CD4-positive, alpha-beta T cell treated with Interleukin-12 subunit alpha and Interleukin-12 subunit beta, for 1 hour (primary cell): Measurements from ENCODE around the gene TMEM164.
A peak's percentile ranks its signal among the peaks of the same experiment; 100 is the strongest.
"Not testable (repeated sequence)": the region's sequence is repeated elsewhere in the genome, so short reads cannot be mapped to it uniquely, and the experiment has no call there.

ENCODE experiments used
- DNase-seq: peaks from one replicate; pipeline ENCODE4 v3.0.0-alpha.2; 2020

TMEM164 gene

DNA sequence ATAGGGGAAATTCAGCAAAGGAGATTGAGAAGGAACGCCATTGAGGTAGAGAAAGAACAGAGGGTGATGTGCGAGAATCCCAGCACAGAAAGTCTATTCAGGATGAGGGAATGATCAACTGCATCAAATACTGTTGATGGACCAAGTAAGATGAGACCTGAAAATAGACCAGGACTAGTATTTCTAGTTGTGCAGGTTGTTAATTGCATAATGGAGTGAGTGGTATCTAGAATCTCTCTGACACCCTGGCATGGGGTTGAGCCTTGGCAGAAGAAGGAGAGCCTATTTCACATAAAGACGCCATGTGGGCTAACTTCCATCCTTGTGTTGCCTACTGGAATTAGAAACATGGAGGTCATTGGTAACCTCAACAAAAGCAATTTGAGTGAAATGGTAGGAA is 135.6 kb downstream of the TMEM164 start:
- no peak for DNase-seq

DNA sequence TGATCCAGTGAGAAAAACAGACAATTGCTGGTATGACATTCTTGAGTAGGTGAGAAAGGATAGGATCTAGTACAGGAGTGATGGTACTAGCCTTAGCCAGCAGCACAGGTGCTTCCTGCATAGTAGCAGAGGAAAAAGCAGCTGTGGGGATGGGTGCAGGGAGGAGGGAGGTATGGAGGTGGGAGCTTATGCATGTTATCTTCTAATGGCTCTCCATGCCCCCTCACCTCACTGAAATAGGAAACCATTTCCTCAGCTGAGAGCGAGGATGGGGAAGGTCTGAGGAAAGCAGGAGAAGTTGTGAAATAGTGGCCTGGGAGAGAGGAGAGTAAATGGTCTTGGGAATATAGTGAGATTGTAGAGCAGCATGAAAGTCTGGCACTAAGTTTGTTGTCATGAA is 136.3 kb downstream of the TMEM164 start:
- no peak for DNase-seq

DNA sequence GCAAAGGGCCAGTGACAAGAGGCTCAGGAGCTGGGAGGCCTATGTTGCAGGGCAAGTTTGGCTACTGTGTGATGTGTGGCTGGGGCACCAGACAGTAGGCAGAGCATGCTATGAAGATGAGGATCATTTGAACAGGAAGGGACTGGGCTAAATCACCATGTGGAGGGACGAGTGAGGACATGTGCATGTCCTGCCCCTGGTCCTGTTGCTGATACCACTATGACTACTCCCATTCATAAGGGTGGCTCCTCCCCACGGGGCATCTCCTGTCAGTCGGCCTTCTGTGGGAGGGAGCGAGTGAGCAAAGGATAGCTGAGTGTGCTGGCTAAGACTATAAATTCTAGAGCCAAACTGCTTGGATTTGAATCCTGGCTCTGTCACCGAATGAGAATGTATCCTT is 139.2 kb downstream of the TMEM164 start:
- DNase-seq: no peak

DNA sequence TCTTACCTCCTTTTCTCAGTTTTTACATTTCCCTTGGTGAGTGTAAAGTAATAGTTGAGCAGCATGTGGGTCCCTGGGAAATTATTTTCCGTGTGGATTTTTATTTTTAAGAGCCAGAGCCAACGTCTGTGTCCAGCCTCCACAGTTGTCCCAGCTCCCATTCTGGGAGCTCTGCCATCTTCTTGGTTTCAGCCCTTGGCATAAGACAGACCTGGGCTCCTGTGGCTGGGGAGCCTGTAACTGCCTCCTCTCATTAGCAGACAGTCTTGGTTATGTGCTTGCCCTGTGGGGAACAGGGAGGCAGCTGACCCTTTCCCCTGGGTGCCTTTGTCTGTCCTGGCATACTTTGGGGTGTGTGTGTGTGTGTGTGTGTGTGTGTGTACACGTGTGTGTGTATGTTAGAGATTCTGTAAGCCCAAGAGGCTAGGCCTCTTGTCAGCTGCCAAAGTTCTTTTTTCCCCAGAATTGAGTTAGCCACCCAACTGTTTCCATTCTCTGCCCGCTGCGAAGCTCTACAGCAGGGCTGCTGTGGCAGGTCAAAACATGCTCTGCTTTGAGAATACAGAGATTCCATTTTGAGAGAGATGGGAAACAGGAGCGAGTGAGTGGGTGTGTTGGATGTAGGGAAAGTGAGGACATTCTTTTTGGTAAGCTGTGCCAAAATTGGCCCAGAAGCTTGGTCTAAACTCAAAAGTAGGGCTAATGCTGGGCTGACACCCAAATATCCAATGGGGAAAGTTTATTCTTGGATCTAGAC is 140.7 kb downstream of the TMEM164 start:
- no peak for DNase-seq

DNA sequence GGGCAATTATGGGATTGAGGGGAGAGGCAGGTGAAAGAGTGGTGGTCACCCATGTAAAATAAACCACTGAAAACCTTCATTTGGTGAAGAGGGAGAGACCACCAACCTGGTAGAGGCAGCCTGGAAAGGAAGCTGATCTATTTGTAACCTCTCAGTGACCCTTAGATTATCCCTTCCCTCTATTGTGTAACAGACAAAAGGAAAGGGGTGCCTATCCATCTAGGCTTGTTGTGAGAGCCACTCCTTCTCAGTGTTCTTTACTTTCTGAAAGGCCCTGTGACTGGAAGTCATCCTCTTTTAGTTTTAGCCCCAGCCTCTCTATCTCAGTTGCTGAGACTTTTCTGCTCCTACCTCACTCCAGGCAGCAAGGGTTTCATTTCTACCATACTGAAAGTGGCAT is 142.4 kb downstream of the TMEM164 start:
- no peak for DNase-seq

DNA sequence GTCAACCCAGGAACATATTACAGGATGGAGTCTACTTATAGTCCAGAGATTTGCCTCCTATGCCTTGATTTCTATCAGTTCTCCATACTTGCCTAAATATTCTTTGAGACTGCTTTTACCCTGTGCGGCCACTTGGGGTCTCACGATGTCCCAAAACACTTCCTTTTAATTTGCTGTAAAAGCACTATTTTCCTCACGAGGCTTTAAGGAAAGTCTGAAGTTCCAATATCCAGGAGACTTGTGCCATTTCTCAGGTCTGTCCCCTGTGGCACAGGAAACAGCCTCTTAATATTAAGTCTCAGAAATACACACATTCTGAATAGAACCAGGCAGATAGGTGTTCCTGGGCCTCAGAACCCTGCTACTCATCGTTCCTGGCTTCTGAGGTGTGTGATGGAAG is 142.9 kb downstream of the TMEM164 start:
- DNase-seq: peak; percentile 20

DNA sequence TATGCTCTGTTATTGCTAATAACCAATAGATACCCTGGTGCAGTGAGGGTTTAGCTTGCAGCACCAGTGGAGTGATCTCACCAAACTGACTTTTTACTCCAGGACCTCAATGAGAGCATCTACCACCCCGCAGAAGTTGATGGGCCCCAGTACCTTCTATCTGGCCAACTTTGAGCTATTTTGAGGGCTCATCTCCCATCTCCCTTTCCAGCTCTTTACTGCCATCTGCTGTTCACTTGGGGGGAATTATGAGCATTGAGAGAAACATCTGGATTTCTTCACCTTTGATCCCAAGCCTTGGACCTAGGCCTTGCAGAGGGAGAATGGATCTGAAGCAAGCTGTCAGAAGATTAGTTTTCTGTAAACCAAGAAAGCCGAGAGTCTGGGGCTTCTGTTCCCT is 143.6 kb downstream of the TMEM164 start:
- peak; percentile 45 for DNase-seq

DNA sequence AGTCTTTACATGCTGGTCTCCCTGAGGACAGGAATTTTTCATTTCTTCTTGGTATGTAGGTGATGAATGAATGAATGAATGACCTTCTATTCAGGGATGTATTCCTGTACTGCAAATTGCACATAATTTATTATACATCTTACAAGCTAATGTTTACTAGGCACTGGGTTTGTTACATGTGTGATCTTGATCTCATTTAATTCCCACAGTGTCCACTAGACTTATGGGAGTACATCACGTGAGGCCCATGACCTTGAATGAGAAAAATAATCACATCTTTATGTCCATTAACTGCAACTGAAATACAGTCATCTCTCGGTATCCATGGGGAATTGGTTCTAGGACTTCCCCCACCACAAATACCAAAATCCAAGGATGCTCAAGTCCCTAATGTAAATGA is 150.3 kb downstream of the TMEM164 start:
- no peak for DNase-seq

DNA sequence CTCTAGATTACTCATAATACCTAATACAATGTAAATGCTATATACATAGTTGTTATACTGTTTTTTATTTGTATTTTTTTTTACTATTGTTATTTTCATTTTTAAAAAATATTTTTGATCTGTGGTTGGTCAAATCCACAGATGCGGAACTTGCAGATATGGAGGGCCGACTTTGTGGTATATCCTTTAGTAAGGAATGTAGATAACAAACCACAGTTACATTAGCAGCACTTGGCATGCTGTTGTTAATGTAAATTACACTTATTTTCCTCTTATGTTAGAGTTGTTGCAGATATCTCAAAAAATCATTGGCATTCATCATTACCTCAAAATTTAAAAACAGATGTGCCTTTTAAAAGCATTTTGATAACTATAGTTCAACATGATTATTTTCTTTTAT is 151.0 kb downstream of the TMEM164 start:
- no peak for DNase-seq

DNA sequence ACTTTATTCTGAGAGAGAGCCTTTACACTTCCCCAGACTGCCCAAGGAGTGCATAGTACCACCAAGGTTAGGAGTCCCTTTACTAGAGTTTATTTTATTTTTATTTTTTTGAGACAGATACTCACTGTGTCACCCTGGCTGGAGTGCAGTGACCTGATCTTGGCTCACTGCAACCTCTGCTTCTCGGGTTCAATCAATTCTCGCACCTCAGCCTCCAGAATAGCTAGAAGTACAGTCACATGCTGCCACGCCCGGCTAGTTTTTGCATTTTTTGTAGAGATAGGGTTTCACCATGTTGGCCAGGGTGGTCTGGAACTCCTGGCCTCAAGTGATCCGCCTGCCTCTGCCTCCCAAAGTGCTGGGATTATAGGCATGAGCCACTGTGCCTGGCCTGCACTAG is 151.4 kb downstream of the TMEM164 start:
- DNase-seq: not testable (repeated sequence)

DNA sequence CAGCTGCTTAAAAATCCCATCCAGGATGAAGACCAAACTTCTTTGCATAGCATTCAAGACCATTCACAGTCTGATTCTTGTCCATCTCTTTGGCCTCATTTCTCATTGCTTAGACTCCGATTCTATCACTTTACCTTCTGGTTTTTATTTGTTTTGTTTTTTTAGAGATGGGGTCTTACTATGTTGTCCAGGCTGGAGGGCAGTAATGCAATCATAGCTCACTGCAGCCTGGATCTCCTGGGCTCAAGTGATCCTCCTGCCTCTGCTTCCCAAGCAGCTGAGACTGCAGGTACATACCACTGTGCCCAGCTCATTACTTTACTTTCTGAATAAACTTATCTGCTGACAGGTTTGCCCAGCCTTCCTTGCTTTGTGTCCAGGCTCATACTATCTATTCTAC is 152.8 kb downstream of the TMEM164 start:
- DNase-seq: no peak

DNA sequence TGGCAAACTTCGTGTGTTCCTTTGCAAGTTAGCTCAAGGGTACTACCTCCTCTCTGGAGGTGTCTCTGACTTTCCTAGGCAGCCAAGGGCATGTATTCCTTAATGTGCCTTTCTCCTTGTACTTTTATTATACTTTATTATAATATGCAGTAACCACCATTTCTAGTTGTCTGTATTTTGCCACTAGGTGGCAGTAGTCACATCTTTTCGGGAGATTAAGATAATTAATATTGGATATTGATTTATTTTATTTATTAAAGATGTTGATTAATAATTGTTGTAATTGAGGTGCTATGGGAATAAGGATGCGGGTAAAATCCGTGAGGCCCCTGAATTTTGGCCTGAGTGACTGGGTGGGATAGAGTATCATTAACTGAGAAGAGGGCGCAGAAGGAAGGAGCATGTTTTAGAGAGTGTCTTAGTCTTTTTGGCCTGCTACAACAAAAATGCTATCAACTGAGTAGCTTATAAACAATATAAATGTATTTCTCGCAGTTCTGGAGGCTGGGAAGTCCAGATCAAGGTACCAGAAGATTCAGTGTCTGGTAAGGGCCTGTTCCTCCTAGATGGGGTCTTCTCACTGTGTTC is 153.3 kb downstream of the TMEM164 start:
- peak; percentile 30 for DNase-seq

DNA sequence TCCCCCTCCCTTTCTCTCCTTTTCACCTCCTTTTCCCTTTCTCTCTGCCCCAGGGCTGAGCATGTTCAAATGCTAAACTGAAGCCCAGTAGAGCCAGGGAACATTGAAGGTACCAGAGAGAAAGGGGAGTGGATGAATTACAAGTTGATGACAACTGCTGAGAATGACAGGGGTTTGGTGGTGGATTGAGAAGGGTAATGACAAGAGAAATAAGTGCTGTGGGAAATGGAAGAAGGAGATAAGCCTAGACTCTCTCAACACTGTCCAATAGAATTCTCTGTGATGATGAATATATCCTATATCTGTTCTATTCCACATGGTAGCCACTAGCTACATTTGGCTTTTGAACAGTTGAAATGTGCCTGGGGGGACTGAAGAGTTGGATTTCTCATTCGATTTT is 154.5 kb downstream of the TMEM164 start:
- DNase-seq: no peak

DNA sequence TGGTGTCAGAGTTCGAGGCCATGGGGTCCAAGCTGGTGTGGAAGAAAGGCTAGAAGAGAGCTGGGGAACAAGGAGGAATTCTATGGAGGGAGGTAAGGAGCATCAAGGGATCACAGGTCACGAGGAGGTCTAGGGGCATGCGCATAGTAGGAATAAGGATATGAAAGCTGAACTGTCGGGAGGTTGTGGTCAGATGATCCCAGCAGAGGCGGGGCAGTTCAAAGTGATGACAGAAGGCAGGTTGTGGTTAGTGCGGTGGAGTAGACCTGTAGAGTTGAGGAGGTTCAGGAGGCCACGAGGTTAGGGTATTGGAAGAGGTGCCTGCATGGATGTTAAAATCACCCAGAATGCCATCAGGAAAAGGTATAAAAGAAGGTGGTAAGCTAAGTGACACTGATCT is 156.3 kb downstream of the TMEM164 start:
- peak; percentile 3 for DNase-seq

DNA sequence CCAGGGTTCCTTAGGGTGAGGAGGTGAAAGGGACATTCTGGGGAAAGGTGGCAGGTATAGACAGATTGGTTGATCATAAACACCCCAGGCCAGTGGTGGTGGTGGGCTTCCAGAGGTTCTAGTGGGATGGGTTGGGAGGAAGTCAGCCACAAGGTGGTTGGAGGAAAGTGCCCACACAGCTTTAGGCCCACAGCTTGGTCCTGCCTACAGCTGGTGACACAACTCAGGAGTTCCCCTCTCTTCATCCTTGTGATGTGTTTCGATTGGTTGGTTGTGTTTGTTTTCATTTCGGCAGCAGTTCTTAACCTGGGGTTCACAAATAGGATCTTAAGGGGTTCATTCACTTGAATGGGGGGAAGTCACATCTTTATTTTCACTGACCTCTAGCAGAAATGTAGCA is 157.0 kb downstream of the TMEM164 start:
- DNase-seq: no peak

DNA sequence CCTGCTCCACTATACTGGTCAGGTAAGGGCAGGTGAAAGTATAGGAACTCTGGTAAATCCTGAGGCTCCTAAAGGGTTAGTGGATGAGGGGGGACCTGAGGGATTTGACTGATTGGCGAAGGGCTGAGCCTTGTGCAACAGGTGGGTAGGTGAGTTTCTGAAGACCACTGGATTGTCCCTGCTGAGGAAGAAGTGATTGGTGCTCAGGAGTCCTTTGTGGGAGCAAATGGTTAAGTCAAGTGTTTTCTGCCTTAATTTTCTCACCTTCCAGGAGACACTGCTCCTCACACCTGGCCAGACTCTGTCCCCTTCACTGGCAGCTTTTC is 158.4 kb downstream of the TMEM164 start:
- DNase-seq: no peak

DNA sequence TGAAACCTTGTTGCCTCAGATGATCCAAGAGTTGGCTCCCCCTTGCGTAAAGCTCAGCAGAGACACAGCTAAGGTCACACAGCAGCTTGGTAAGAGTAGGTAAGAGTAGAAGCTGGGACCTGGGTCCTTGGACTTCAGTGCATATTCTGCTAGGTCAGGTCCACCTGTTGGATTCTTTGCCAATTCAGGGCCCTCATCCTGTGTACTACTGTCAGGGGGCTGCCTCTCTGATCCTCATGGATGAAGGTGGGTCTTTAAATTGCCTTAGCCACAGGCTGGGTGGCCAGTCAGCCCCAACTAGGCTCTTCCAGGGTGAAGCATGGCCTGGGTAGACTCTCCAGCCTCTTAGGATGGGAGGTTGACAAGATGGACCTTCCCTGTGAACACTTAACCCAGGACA is 159.2 kb downstream of the TMEM164 start:
- DNase-seq: no peak

DNA sequence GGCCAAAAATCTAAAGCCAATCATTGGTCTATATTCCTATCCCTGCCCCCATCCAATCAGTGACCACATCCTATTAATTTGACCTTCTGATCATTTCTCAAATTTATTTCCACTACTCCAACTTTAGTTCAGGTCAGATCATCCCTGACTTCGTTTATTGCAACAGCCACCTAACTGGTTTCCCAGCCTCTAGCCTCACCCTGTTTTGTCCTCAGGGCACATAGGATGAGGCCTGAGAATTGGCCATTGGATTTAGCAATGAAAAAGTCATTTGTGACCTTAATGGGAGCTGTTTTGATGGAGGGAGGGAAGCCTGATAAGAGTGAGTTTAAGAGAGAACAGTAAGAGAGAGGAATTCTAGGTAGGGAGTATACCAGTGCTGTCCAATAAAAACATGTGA is 160.0 kb downstream of the TMEM164 start:
- DNase-seq: no peak

DNA sequence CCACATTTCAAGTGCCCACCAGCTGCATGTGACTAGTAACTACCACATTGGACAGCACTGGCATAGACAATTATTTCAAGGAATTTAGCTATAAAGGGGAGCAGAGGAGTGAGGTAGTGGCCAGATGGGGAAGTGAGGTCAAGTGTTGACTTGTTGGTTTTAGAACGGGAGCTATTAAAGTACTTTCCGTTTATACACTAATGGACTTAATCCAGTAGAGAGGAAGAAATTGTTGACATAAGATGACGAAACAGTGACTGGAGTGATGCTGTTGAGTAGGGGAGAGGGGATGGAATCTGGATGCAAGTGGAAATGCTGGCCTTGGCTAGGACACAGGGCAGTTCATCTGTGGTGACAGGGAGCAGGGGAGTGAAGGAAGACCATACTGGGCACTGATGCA is 160.6 kb downstream of the TMEM164 start:
- DNase-seq: no peak

DNA sequence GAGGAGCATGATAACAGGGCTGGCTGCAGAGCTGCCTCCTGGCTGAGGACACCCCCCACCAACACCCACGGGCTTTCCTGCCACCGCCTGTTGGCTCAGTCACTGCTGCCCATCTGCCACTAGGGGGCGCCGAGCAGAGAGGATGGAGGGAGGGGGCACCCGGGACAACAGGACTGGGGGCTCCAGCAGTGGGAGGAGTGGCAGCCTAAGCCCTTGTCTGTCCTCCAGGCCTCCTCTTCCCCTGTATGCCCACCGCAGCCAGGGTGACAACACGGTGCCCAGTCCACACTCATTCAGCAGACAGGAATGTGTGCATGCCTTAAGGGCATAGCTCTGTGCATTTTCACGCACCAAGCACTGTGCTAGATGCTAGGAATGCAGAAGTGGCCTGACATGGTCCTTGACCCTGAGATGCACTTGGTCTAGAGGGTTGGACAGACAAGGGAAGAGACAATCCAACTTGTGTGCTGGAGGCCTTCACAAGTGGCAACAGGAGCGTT is 165.1 kb downstream of the TMEM164 start:
- DNase-seq: peak; percentile 52

DNA sequence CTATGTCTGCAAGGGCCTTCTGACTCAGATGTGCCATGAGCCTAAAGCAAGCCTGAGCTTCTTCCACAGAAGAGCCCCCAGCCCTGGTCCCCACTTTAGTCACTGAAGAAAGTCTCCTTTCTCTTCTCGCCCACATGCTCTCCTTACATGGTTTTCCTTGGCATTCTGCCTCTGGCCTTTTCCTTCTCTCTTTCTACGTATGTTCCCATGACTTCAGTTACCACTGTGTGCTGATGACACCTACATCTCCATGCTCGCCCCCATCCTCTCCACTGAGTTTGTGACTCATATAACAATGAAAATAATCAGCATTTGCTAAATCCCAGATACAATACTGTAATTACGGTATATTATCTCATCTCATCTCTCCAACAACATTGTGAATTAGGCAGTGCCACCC is 165.7 kb downstream of the TMEM164 start:
- no peak for DNase-seq

DNA sequence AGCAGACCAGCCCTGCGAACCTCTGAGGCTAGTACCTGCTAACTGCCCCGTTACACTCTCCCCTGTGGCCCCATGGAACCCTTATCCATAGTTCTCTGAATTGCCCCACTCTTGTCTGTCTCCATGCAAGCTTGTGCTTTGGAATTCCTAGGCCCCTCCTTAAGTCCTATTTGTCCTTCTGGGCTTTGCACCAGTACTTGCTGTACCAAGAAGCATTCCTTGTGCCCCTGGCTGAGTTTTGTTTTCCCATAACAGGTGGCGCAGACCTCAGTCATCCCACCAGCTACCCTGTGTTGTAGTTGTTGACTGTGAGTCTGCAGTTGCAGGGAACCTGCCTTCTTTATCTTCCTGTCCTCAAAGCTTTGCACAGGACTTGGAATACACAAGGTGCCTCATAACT is 167.1 kb downstream of the TMEM164 start:
- no peak for DNase-seq

DNA sequence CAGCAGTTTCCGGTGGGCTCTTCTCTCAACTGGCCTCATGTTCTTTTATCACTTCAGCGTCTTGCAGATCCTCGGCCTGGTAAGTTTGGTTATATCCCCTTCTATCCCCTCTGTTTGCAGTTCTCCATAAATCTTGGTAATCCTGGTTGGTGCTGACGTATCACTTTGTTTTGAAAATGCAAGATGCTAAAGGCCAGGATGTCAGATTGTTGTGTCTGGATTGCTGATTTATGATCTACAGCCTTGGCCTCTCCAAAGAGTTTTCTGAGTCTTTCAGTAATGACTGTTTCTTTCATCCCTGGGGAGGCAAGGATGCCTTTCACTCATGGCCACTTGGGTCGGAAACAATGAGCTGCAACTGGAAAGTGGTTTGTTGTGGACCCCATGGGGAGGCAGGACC is 168.5 kb downstream of the TMEM164 start:
- DNase-seq: no peak

DNA sequence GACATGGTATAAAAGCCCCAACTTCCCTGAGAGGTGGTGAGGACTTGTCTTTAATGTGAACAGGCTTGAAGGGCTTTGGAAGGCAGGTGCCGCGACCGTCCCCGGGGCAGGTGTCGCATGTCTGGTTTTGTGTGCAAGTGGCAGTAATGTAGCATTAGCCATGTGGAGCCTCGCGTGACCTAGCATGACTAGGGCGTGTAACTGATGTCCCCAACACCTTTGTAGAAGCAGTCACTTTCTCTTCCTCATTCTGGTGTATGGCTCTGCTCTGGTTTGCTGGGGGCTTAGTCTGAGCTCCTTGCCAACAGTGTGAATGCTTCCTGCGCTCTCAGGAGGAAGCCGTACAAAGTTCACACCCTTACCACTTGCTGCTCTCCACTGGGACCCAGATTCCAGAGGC is 169.3 kb downstream of the TMEM164 start:
- DNase-seq: no peak
